ENCODE data around the gene MXRA8. TPM values are rescaled to one million over a fixed set of nuclear protein-coding genes. Genes with fewer than 3 reads are reported as not detected.

Gene MXRA8
- total and polyA plus RNA-seq, 9 of the 15 experiments (the other 6 are each of a cell fraction or from before 2014, with no cell fraction given): 0.66 to 11.3 (median 6.3) TPM

DNA sequence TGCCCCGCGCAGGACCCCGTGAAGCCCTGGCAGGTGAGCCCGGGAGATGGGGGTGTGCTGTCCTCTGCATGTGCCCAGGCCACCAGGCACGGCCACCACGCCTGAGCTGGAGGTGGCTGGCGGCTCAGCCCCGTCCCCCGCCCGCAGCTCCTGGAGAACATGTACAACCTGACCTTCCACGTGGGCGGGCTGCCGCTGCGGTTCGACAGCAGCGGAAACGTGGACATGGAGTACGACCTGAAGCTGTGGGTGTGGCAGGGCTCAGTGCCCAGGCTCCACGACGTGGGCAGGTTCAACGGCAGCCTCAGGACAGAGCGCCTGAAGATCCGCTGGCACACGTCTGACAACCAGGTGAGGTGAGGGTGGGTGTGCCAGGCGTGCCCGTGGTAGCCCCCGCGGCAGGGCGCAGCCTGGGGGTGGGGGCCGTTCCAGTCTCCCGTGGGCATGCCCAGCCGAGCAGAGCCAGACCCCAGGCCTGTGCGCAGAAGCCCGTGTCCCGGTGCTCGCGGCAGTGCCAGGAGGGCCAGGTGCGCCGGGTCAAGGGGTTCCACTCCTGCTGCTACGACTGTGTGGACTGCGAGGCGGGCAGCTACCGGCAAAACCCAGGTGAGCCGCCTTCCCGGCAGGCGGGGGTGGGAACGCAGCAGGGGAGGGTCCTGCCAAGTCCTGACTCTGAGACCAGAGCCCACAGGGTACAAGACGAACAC lies 25.4 kb downstream of the MXRA8 start (continued):
- peak; percentile 5 for TF ChIP-seq CHD7 (IDR thresholded peaks at IDR 0.05; ENCODE audit: low read depth, low read length)
